Measurements from ENCODE around the gene R3HDM2. TPM values are rescaled to one million over a fixed set of nuclear protein-coding genes. Genes with fewer than 3 reads are reported as not detected.
A peak's percentile ranks its signal among the peaks of the same experiment; 100 is the strongest.

Gene R3HDM2
- total RNA-seq, 1 donor: 22.3 TPM

DNA sequence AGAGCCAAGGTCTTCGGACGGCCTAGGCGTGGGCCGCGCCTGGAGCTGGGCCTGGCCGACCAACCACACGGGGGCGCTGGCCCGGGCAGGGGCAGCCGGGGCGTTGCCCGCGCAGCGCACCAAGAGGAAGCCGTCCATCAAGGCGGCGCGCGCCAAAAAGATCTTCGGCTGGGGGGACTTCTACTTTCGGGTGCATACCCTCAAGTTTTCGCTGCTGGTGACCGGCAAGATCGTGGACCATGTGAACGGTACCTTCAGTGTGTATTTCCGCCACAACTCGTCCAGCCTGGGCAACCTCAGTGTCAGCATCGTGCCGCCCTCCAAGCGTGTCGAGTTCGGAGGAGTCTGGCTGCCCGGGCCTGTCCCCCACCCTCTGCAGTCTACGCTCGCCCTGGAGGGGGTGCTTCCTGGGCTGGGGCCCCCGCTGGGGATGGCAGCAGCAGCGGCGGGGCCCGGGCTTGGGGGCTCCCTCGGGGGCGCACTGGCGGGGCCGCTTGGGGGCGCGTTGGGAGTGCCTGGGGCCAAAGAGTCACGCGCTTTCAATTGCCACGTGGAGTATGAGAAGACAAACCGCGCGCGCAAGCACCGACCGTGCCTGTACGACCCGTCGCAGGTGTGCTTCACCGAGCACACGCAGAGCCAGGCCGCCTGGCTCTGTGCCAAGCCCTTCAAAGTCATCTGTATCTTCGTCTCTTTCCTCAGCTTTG is 205.7 kb downstream of the R3HDM2 start:
- TF ChIP-seq, protein P1, sequence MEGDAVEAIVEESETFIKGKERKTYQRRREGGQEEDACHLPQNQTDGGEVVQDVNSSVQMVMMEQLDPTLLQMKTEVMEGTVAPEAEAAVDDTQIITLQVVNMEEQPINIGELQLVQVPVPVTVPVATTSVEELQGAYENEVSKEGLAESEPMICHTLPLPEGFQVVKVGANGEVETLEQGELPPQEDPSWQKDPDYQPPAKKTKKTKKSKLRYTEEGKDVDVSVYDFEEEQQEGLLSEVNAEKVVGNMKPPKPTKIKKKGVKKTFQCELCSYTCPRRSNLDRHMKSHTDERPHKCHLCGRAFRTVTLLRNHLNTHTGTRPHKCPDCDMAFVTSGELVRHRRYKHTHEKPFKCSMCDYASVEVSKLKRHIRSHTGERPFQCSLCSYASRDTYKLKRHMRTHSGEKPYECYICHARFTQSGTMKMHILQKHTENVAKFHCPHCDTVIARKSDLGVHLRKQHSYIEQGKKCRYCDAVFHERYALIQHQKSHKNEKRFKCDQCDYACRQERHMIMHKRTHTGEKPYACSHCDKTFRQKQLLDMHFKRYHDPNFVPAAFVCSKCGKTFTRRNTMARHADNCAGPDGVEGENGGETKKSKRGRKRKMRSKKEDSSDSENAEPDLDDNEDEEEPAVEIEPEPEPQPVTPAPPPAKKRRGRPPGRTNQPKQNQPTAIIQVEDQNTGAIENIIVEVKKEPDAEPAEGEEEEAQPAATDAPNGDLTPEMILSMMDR (IDR thresholded peaks at IDR 0.05; ENCODE audit: insufficient read depth, low read length): peak; percentile 21
- DNase-seq (ENCODE audit: low read depth): no peak
- H3K4me3 ChIP-seq (ENCODE audit: low read depth, low read length): no peak overlapping the region

DNA sequence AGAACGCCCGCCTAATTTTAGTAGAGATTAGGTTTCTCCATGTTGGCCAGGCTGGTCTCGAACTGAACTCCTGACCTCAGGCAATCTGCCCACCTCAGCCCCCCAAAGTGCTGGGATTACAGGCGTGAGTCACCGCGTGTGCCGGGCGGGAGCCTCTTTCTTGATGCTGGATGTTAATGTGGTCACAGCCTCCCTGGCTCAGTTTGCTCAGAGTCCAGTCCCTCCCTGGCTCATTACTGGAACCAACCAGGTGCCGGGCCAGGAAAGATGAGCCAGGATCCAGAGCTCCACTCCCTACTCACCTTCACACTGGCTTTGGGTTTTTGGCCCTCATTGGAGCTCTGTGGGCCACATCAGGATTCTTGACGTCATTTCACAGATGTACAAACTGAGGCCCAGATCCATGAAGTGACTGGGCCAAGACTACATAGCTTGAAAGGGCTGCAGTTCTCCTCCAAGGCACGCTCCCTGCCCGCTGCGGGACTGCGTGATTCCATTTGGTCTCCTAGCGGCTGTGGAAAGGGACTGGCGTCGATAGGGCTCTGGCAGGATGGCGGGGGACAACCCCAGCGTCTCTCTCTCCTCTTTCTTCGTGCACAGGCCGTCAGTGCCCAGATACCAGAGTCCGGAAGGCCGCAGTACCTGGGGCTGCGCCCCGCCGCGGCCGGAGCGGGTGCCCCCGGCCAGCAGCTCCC is 206.4 kb downstream of the R3HDM2 start:
- TF ChIP-seq, protein P1 (IDR thresholded peaks at IDR 0.05; ENCODE audit: insufficient read depth, low read length): no peak
- DNase-seq (ENCODE audit: low read depth): no peak
- H3K4me3 ChIP-seq (ENCODE audit: low read depth, low read length): no peak overlapping the region

DNA sequence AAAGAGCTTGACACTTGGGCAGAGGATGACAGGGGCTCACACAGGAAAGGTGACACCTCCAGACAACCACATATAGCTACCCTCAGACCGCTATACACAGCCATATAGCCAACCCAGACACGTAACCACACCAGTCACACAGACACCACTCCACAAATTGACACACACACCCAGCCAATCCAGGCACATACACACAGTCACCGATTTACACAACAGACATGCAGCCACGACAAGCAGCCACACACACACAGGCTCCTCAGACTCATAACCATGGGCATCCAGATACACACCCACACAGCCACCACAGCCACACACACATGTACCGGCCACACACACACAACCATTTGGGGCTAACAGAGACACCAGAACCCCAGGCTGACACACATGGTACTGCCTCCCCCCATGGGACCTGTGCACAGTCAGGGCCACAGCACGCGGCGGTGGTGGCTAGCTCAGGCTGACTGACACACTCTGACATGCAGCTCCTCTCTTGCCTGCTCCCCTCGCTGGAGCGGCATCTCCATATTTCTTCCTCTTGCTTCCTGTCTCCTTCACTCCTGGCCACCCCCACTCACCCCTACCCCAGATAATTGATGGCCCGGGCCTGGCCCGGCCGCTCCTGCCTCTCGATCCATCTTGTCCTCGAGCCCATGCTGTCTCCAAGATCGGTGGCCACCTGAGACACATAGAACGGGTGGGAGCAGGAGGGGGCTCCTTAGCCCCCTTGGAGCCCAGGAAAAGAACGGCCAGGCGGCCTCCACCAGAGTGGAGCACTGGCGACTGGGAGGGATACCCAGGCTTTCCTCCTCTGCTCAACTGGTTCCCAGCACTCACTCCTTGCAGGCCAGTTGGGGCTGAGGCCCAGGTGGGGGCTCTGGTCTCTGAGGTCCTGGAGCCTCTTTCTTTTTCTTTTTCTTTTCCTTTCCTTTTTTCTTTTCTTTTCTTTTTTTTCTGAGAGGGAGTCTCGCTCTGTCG is 207.4 kb downstream of the R3HDM2 start:
- H3K4me3 ChIP-seq (ENCODE audit: low read depth, low read length): no peak overlapping the region
- TF ChIP-seq, protein P1 (IDR thresholded peaks at IDR 0.05; ENCODE audit: insufficient read depth, low read length): no peak
- no peak for DNase-seq (ENCODE audit: low read depth)

DNA sequence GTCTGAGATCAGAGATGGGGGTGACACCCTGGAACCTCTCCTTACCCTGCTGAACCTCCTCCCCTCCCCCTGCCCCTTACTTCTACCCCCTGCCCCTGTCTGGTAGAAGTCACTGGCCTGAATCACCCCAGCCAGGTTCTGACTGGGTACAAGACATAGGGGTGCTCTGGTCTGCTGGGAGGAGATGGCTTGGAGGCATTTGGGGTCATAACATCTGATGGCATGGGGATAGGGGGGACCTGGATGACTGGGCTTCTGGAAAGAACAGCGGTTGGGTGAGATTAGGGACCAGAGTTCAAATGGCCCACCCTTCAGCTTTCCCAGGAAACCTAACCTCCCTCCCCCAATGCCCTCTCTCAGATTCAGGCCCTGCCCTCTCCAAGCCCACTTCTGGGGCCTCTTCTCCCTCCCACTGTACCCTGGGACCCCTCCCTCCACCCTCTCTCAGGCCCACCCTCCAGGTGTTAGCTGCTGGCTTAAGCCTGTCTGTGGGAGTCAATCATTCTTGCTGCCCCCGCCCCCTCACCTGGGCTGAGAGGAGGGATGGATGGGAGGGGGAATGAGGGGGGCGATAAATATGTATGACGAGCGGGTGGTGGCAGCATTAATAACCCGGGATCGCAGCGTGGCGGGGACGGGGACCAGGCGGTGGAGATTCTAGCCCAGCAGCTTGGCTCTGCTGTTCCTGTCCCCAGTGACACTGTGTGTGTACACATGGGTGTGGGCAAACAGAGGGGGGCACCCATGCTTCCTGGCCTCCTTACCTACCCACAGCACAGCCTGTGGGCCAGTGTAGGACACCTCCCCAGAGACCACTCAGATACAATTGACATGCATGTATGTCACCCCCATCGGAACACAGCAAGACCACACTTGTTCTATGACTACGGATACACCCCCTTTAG is 208.3 kb downstream of the R3HDM2 start:
- DNase-seq (ENCODE audit: low read depth): no peak
- TF ChIP-seq, protein P1 (IDR thresholded peaks at IDR 0.05; ENCODE audit: insufficient read depth, low read length): no peak
- no peak overlapping the region for H3K4me3 ChIP-seq (ENCODE audit: low read depth, low read length)

DNA sequence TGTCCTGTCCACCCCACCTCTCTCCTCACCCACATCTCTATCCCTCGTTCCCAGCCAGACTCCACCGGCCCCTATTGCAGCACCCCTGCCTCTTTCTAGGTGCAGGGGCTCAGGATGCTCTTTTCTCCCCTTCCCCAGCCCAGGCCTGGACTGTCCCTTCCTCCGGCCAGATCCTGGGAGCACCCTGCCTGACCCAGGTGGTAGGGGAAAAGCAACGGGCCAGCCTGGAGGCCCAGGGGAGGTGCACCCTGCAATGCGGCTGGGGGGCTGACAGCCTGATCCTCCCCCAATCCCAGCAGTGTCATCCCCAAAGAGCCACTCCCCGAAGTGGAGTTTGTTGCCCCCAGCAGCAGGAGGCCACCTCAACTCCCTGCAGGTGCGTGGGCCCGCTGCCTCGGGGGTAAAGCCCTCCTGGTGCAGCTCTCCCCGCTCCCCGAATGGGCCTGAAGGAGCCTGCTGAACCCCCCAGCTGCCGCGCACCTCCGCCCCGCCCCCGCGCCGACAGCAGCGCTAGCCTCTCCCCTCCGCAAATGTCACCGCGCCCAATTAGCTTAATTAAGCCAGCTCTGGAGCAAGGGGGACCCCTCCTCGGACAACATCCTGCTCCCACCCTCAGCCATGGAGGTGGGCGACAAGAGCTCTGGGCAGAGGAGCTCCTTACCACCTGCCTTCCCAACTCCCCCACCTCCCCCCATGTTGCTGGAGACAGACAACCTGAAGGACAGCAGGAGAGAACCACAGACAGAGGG is 209.5 kb downstream of the R3HDM2 start:
- TF ChIP-seq, protein P1 (IDR thresholded peaks at IDR 0.05; ENCODE audit: insufficient read depth, low read length): no peak
- DNase-seq (ENCODE audit: low read depth): no peak

More for the DNA sequence above, 209.5 kb downstream of the R3HDM2 start:
- H3K4me3 ChIP-seq (ENCODE audit: low read depth, low read length): no peak overlapping the region
